ENCODE measurements around the gene RAPGEFL1.
"Not testable (repeated sequence)": the region's sequence is repeated elsewhere in the genome, so short reads cannot be mapped to it uniquely, and the experiment has no call there.

Gene RAPGEFL1

DNA sequence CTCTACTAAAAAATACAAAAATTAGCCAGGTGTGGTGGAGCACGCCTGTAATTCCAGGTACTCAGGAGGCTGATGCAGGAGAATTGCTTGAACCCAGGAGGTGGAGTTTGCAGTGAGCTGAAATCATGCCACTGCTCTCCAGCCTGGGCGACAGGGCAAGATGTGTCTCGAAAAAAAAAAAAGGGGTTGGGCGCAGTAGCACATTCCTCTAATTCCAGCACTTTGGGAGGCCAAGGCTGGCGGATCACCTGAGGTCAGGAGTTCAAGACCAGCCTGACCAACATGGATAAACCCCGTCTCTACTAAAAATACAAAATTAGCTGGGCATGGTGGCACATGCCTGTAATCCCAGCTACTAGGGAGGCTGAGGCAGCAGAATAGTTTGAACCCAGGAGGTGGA, 36.6 kb downstream of the RAPGEFL1 start:
- not testable (repeated sequence) for DNase-seq

GRCh38 chr17:40218006-40218739, 40.9 kb downstream of the RAPGEFL1 start:
- DNase-seq: no peak

DNA sequence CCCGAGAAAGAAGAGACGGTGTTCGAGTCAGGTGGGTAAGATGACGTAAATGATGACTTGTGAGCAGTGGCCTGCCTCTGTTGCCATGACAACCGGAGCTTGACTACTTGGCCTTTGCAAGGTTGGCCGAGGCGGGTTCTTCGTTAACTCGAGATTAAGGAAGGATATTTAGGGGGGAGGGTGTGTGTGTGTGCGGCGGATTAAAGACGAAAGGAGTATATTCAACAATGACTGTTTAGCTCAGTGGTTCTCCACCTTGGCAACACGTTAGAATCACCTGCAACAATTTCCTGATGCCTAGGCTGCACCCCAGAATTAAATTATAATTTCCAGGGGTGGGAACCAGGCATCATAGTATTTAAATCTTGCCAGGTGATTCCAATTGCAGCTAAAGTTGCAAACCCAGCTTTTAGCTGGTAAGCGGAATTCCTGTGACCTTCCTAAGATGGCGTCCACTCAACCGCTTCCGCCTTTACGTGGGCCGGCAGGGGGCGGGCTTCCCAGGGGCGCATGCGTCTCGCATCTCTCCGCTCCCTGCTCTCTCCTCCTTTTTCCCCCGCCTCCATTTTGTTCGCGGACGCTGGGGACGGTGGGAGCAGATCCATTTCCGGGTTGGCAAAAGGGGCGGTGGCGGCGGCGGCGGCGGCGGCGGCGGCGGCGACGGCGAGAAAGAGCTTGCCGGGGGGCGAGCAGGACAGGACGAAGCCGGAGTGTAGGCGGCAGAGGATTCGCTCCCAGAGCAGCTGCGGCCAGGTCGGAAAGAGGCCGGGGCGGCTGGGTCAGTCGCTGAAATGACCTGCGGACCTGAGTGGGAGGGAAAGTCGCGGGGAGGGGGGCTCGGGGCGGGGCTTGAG, 41.7 kb downstream of the RAPGEFL1 start, which contains the start of gene WIPF2:
TSS of gene WIPF2 (plus strand) at position 565 of the 854 bp plus-strand sequence. CDS start 37,156 bp downstream, outside the sequence.
- DNase-seq: peak; percentile 97 to 99 (median 99)

DNA sequence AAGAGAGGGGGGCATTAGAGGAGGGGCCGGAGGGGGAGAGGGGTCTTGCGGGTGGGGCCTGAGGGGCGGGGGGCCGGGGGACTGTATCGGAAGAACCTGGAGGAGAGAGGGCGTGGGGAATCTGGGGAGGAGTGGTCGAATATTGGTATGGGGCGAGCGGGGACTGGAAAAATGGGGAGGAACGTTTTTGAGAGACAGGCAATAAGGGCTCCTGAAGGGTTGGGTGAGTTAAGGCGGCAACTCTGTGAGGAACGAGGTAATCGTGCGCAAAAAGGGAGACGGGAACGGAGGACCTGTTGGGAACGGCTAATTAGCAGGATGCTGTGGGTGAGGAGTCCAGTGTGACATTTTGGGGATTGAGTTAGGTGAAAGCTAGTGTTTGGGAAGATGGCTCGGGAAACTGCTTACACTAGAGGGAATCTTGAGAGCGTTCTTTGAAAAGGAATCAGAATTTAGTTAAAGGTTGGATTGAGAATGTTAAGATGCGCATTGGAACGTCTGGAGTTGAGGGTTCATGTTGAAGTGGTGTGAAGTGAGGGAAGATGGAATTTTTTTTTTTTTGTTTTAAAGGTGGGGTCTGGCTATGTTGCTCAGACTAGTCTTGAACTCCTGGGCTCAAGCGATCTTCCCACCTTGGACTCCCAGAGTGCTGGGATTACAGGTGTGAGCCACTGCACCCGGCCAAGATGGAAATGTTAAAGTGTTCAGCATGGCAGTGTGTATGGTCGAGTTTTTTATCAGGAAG, 42.5 kb downstream of the RAPGEFL1 start:
- peak; percentile 27 to 55 (median 41) for DNase-seq

DNA sequence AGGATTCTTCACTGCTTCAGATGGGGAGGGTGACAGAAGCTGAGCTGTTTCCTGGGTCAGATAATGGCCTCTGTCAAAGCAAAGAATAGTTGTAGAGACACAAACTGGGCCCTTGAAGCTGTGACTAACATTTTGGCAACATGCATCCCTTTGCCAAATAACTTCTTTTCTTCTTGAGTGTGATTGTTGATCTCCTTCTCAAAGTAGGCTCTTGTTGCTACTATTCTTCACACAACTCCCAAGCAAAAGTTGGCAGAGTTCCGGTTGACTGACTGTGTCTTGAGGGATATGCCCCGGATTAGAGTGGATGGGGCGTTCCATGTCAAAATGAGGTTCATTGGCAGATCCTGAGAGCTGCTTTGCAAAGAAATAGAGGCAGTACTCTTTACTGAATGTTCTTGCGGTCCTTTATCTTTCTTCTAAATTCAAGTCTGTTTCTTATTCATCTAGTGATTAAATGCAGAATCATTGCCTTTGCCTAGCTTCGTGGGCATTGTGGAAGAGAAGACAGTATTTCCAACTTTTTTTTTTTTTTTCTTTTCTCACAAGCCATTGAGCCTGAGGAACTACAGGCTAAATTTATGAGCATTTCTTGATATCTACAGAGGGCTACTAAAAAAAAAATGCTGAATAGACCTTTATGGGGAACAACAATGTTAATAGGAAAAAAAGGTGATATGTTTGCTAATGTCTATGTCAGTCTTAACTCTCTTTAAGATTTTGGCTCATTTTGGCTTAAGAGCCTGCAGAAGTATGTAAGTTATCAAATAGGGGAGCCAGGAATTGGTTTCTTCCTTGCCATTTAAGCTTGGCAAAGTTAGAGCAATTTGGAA, 47.7 kb downstream of the RAPGEFL1 start:
- DNase-seq: no peak

DNA sequence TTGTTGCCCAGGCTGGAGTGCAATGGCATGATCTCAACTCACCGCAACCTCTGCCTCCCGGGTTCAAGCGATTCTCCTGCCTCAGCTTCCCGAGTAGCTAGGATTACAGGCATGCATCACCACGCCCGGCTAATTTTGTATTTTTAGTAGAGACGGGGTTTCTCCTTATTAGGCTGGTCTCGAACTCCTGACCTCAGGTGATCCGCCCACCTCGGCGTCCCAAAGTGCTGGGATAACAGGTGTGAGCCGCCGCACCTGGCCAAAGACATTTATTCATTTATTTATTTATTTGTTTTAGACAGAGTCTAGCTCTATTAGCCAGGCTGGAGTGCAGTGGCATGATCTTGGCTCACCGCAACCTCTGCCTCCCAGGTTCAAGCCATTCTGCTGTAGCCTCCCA, 51.9 kb downstream of the RAPGEFL1 start:
- not testable (repeated sequence) for DNase-seq

GRCh38 chr17:40230670-40231069, 53.4 kb downstream of the RAPGEFL1 start:
- no peak for DNase-seq

GRCh38 chr17:40231928-40232327, 54.7 kb downstream of the RAPGEFL1 start:
- not testable (repeated sequence) for DNase-seq

- no peak for DNase-seq
Observed at GRCh38 chr17:40241252-40241834, 64.1 kb downstream of the RAPGEFL1 start.

DNA sequence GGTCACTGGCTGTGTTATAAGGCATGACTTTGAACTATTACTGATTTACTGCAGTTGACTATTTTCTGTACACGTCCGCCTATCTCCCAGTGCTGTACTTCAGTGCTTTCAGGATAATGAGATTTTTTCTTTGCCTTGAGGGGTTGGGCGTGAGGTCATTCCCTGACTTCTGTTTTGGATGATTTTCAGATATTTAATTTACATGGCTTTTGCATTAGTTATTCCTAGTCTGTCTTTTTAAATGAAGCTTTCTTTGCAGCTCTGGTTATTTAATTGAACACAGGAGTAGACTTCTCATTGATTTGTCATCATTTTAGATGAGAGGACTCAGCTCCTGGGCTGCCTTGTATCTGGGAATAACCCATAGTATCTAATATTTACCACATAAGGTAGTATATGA, 65.5 kb downstream of the RAPGEFL1 start:
- no peak for DNase-seq

DNA sequence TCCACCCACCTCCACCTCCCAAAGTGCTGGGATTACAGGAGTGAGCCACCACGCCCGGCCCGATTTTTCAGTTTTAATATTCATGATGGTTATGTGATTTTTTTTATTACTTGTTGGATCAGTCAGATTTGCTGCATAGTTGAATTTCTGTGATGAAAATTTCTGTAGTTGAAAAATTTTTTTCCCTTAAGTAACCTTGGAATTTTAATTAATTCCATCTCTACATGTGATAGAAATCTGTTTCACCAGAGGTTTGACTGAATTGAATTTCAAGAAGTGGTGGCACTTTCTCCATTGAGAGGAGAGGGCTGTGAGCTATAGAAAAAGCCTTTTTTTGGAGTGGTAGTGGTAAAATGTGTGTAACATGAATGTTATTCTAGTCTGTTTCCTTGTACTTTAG, 66.5 kb downstream of the RAPGEFL1 start:
- no peak for DNase-seq

DNA sequence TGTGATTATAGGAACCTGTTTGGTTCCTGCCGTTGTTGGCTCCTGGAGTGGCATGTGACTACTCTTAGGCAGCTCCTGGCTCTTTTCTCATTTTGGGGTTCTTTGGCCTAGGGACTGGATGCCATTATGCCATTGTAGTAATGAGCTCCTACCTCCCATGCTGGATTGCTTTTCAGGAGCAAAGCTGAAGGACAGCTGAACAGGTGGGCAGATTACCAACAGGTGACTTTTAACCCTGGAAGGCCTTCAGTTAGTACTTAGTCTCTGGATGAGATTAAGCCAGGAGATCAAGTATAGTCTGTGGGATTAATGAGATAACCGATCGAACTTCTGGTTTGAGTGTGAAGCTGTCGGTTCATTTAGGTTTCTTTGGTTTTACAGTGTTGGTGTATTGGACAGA, 67.0 kb downstream of the RAPGEFL1 start:
- DNase-seq: no peak

Data from suppressor macrophage treated with lipopolysaccharide for 1 hour (primary cell).